Stimulated activated CD4-positive, alpha-beta T cell treated with anti-CD3 and anti-CD28 coated beads, Interleukin-1b, Interleukin-23, amount 100 ng/mL, for 24 hours (primary cell): ENCODE data around the gene MACROH2A1.
A peak's percentile ranks its signal among the peaks of the same experiment; 100 is the strongest.

ENCODE experiments used
- DNase-seq, 4 experiments: peaks; one replicate each; pipeline ENCODE4 v3.0.0-alpha.2; 2020; ENCODE audit warnings: low read depth in 4 of 4, low spot score in 1 of 4

The MACROH2A1 gene

DNA sequence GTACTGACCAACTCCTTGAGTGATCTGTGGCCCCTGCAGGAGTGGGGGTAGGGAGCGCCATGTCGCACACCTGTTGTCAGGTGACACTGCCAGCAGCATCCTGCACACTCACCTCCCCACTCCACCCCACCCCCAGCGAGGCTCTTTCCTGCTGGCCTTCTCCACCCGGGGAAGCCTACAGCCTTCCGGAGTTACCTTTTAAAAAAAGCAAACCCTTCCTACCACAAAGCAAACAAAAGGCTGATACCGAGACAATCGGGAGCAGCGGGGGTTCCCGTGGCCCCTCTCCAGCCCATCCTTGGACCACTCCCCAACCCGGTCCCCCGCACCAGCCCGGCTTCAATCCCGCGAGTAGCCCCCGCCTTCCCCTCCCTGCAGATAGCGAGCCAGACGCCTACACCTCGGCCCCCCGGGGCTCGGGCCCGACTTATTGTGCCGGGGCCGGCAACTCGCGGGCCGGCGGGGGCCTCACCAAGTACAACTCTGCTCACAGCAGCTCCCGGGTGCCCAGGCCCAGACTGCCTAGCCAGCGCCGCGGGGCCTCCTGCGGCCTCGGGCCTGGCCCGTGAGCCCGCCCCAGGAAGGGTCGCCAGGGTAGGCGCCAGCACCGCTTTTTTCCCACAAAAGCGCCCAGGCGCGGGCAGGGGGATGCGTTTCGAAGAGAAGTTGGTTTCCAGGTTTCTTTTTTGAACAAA lies 724 bp downstream of the MACROH2A1 start:
- peak in 3 of 4 experiments; percentile 11 to 37 (median 18) for DNase-seq

DNA sequence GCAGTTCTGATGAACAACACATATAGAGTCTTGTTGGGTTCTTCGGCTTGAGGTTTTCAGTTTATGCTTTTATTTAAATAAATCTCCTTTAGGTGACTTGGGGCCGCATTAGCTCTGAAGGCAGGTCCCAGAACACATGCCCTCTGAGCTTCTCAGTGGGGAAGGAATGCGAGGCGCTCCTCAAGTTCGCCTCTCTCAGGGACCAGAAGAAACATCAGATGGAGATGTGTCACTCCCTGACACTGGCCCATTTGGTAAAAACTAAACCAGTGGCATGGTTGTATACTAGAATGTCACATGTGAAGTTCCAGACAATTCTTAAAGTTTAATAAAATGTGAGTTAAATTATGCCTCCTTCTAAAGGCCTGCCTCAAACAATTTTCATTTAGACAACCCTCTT lies 1.9 kb downstream of the MACROH2A1 start:
- no peak for DNase-seq

GRCh38 chr5:135396459-135397055 lies 2.5 kb downstream of the MACROH2A1 start:
- DNase-seq: no peak

DNA sequence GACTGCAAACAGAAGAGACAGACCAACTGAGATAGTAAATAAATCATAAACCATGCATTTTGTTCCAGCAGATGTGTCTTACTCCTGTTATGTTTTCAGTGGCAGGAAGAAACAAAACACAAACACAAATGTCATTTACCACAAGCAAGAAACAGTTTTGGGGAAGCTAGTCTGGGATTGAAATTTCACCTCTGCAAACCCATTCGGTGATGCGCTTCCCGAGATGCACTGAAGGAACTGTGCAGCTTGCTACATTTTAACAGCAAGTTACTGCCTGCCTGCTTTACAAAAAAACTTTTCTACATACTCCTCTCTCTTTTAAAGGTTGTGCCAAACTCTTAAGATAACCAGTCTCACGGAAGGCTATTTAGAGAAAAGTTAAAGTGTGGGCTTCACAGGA lies 3.2 kb downstream of the MACROH2A1 start:
- no peak for DNase-seq

GRCh38 chr5:135395451-135395850 lies 3.6 kb downstream of the MACROH2A1 start:
- no peak for DNase-seq

GRCh38 chr5:135394095-135394494 lies 4.9 kb downstream of the MACROH2A1 start:
- DNase-seq: no peak

DNA sequence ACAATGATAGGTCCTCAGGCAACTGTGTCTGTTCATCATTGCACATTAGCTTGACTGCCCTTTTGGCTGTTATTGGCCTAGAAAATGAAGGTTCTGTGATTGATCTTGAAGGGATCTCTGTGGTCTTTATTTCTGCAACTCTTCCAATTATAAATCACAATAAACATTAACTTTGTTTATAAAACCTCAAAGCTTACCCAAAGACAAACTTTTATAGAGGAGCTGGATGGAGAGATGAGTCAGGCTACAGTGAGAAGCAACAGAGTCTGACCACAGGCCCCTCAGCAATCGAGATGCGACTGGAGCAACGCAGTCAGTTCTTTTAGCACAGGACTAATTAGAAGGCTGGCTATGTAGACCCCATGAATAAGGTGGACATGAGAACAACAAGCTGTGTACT lies 5.3 kb downstream of the MACROH2A1 start:
- no peak for DNase-seq

GRCh38 chr5:135393229-135393628 lies 5.8 kb downstream of the MACROH2A1 start:
- DNase-seq: no peak

DNA sequence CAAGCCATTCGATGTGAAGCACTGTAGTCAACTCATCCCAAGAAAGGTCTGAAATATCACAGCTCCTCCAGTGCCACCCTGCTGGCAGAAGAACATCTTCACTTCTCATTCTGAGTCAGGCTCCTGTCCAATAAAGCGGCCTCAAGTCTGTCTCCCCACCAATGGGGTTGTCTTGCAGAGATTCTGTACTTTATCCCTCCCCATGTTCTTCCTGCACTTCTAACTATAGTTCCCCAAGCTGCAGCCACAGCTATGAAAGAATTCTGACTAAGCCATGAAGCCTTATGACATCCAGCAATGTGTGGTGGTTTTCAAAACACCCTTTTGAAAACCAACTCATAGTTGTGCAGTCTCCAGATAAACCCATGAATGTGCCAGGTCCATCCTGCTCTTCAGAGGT lies 6.8 kb downstream of the MACROH2A1 start:
- no peak for DNase-seq

DNA sequence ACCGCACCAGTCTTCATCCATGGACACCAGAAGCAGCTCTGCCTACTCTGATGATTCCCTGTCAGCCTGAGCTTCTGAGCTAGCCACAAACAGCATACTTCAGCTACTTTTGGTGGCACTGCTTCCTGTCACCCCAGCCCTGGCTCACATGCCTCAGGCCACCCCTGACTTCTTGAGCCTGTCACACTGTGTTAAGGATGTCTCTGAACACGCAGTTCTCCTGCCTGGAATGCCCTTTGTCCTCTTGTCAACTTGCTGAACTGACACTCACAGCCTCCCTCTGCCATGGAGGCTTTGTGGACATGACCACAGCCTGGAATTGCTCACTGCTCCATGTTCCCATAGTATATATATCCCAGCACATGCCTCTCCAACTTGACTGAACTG lies 7.2 kb downstream of the MACROH2A1 start:
- no peak for DNase-seq

GRCh38 chr5:135391116-135391868 lies 7.7 kb downstream of the MACROH2A1 start:
- no peak for DNase-seq

- no peak for DNase-seq
These were observed 10.1 kb downstream of the MACROH2A1 start for GRCh38 chr5:135388860-135389435.

GRCh38 chr5:135387629-135387960 lies 11.4 kb downstream of the MACROH2A1 start:
- DNase-seq: no peak

DNA sequence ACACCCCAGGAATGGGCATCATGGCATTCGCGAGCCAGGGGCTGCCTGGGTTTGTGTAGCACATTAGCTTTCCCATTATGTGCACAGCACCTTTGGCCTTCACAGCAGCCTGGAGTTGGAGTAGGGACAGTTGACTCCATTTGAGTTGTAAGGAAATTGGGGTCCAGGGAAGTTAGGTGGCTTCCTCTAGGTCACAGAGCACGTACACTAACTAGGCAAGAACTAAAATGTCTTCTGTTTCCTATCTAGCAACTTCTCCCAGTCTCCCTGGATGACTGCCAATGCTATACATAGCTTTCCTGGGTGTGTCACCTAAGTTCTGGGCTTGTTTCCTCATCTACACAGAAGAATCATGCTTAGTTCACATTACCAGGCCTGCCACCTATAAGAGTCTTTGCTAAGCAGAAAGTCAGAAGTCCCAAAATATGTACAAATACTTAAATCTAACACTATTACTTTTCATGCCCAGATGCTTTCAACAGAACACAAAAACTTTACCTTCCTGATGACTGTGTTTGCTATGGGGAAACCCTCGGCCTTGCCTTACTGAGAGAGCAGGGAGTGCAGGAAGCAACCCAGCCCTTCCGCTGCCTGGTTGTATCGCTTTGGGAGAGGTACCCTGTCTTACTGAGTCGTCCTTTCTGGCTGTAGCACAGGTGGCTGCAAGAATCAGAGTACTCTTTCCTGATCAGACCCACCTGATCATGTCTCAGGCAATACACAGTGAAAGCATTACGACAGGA lies 12.0 kb downstream of the MACROH2A1 start:
- DNase-seq: no peak

GRCh38 chr5:135386096-135386495 lies 12.9 kb downstream of the MACROH2A1 start:
- DNase-seq: no peak

- no peak for DNase-seq
These were observed 13.5 kb downstream of the MACROH2A1 start for GRCh38 chr5:135385576-135385975.

GRCh38 chr5:135384898-135385297 lies 14.1 kb downstream of the MACROH2A1 start:
- DNase-seq: no peak

- no peak for DNase-seq
These were observed 15.1 kb downstream of the MACROH2A1 start for GRCh38 chr5:135383803-135384495.

GRCh38 chr5:135382981-135383380 lies 16.1 kb downstream of the MACROH2A1 start:
- no peak for DNase-seq

GRCh38 chr5:135382106-135382790 lies 16.8 kb downstream of the MACROH2A1 start:
- no peak for DNase-seq
